Loucy (cell line): ENCODE data around the gene FXR1.

Experiments
- H2AFZ ChIP-seq: fragments of 200-600 bp; sonication (generic); 2 replicates; pipeline ENCODE4 v1.6.0; 2016; ENCODE audit warnings: antibody characterized with exemption, mild to moderate bottlenecking, low read length, moderate library complexity
- H3F3A ChIP-seq: fragments of 200-600 bp; 2 replicates; pipeline ENCODE4 v1.6.0; 2016; ENCODE audit warnings: antibody characterized with exemption, low read depth, mild to moderate bottlenecking
- H3K27me3 ChIP-seq: fragments of 200-600 bp; sonication (generic); 2 replicates; pipeline ENCODE4 v1.6.1; 2014; ENCODE audit warnings: low read length, mild to moderate bottlenecking; ENCODE audit not compliant: insufficient read depth, poor library complexity, severe bottlenecking
- H3K36me3 ChIP-seq: fragments of 200-600 bp; sonication (generic); 2 replicates; pipeline ENCODE4 v1.6.1; 2016; ENCODE audit warnings: low read length; ENCODE audit not compliant: insufficient read depth
- H3K4me1 ChIP-seq: fragments of 200-600 bp; sonication (generic); 2 replicates; pipeline ENCODE4 v1.5.1; 2014; ENCODE audit warnings: low read length, mild to moderate bottlenecking; ENCODE audit not compliant: insufficient read depth, poor library complexity, severe bottlenecking
- H3K4me2 ChIP-seq: fragments of 200-600 bp; sonication (generic); 2 replicates; pipeline ENCODE4 v1.6.0; 2014; ENCODE audit warnings: antibody characterized with exemption, low read length, low read depth, mild to moderate bottlenecking; ENCODE audit not compliant: poor library complexity, severe bottlenecking
- H3K4me3 ChIP-seq: fragments of 200-600 bp; sonication (generic); 2 replicates; pipeline ENCODE4 v1.5.1; 2014; ENCODE audit warnings: low read length, mild to moderate bottlenecking, mixed read lengths; ENCODE audit not compliant: poor library complexity, severe bottlenecking
- H3K79me2 ChIP-seq: fragments of 200-600 bp; sonication (generic); 2 replicates; pipeline ENCODE4 v1.6.1; 2014; ENCODE audit warnings: low read length; ENCODE audit not compliant: insufficient read depth
- H3K9ac ChIP-seq: fragments of 200-600 bp; sonication (generic); 2 replicates; pipeline ENCODE4 v1.6.0; 2014; ENCODE audit warnings: mild to moderate bottlenecking, low read depth, low read length, moderate library complexity; ENCODE audit not compliant: poor library complexity, severe bottlenecking
- H3K9me2 ChIP-seq: fragments of 200-600 bp; sonication (generic); replicated peaks from 2 replicates; pipeline ENCODE4 v1.6.1; 2016; ENCODE audit warnings: low read depth, low read length, mixed read lengths
- H3K9me3 ChIP-seq: fragments of 200-600 bp; sonication (generic); 2 replicates; pipeline ENCODE4 v1.6.1; 2014; ENCODE audit warnings: mild to moderate bottlenecking, antibody characterized with exemption, low read length, low read depth; ENCODE audit not compliant: insufficient read depth
- H4K20me1 ChIP-seq: fragments of 200-600 bp; sonication (generic); 2 replicates; pipeline ENCODE4 v1.6.0; 2014; ENCODE audit warnings: antibody characterized with exemption, low read length, mild to moderate bottlenecking; ENCODE audit not compliant: insufficient read depth, poor library complexity, severe bottlenecking
- EZH2phosphoT487 ChIP-seq: fragments of 200-600 bp; IDR thresholded peaks from 2 replicates; pipeline ENCODE4 v1.6.1; 2018; ENCODE audit warnings: antibody characterized with exemption, mild to moderate bottlenecking, moderate library complexity, borderline replicate concordance
- TF ChIP-seq, protein P1 (sequence below): fragments of 200-600 bp; sonication (generic); conservative IDR thresholded peaks from 2 replicates; pipeline ENCODE4 v1.5.1; 2014; ENCODE audit warnings: mild to moderate bottlenecking, antibody characterized with exemption, low read length

FXR1 gene

GRCh38 chr3:180926526-180926925 is 14.1 kb downstream of the FXR1 start:
- Histone ChIP-seq H3K4me2 (no peak overlapping the region), H2AFZ (no peak overlapping the region), H3K9me3 (no peaks in the 10 kb centered on the region), H3K36me3 (0 out of 2 replicates have a peak, but pooled peaks cover 3% of the 10 kb centered on the region), H3K9ac (no peak overlapping the region), H3K4me3 (no peak overlapping the region), H3K79me2 (peaks cover 99% of the 10 kb centered on the region), H3K9me2 (no peaks in the 10 kb centered on the region), H3K4me1 (peaks cover 15% of the 10 kb centered on the region), H3K27me3 (no peaks in the 10 kb centered on the region), H4K20me1 (peaks cover 99% of the 10 kb centered on the region), H3F3A (no peaks in the 10 kb centered on the region)
- TF ChIP-seq EZH2phosphoT487, result no peak
- TF ChIP-seq, protein P1, sequence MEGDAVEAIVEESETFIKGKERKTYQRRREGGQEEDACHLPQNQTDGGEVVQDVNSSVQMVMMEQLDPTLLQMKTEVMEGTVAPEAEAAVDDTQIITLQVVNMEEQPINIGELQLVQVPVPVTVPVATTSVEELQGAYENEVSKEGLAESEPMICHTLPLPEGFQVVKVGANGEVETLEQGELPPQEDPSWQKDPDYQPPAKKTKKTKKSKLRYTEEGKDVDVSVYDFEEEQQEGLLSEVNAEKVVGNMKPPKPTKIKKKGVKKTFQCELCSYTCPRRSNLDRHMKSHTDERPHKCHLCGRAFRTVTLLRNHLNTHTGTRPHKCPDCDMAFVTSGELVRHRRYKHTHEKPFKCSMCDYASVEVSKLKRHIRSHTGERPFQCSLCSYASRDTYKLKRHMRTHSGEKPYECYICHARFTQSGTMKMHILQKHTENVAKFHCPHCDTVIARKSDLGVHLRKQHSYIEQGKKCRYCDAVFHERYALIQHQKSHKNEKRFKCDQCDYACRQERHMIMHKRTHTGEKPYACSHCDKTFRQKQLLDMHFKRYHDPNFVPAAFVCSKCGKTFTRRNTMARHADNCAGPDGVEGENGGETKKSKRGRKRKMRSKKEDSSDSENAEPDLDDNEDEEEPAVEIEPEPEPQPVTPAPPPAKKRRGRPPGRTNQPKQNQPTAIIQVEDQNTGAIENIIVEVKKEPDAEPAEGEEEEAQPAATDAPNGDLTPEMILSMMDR, result no peak

GRCh38 chr3:180929376-180929775 is 16.9 kb downstream of the FXR1 start:
- Histone ChIP-seq H2AFZ (no peak overlapping the region), H3K36me3 (peaks cover 14% of the 10 kb centered on the region; the same call in 1 of the 2 replicates), H3K9me3 (no peaks in the 10 kb centered on the region), H3F3A (no peaks in the 10 kb centered on the region), H3K9ac (no peak overlapping the region), H3K4me3 (no peak overlapping the region), H3K4me1 (peaks cover 8% of the 10 kb centered on the region), H3K4me2 (no peak overlapping the region), H3K9me2 (no peaks in the 10 kb centered on the region), H4K20me1 (peaks cover 99% of the 10 kb centered on the region), H3K27me3 (no peaks in the 10 kb centered on the region), H3K79me2 (peaks cover 99% of the 10 kb centered on the region)
- TF ChIP-seq EZH2phosphoT487, result no peak
- TF ChIP-seq, protein P1, result no peak

GRCh38 chr3:180930526-180930925 is 18.1 kb downstream of the FXR1 start:
- Histone ChIP-seq H3K4me1 (peaks cover 6% of the 10 kb centered on the region), H3K36me3 (peaks cover 24% of the 10 kb centered on the region; the same call in 1 of the 2 replicates), H3K79me2 (peaks cover 99% of the 10 kb centered on the region), H3F3A (no peaks in the 10 kb centered on the region), H3K9ac (no peak overlapping the region), H3K27me3 (no peaks in the 10 kb centered on the region), H3K4me2 (no peak overlapping the region), H2AFZ (no peak overlapping the region), H3K9me3 (no peaks in the 10 kb centered on the region), H3K9me2 (no peaks in the 10 kb centered on the region), H4K20me1 (peaks cover 99% of the 10 kb centered on the region), H3K4me3 (no peak overlapping the region)
- no peak for TF ChIP-seq EZH2phosphoT487
- TF ChIP-seq, protein P1, result no peak
